Panc1 (cell line): ENCODE results near the gene CHPF2. TPM values are rescaled to one million over a fixed set of nuclear protein-coding genes. Genes with fewer than 3 reads are reported as not detected.

Experiments
- ATAC-seq: fragments of 200-7000 bp; cut with Tn5 transposase; 2 replicates; pipeline ENCODE4 v1.9.1; 2020; ENCODE audit warnings: mild to moderate bottlenecking, moderate library complexity
- BruUV-seq: library from RNA; stranded (reverse); fragments of 400-500 nt; replicated peaks from 2 replicates; lab custom pipeline; 2021; lab: Mats Ljungman, UMichigan
- CTCF ChIA-PET: fragments of 300-600 bp; sonication (Branson Sonifier 250); formaldehyde crosslinking; loops from one replicate; lab custom pipeline; 2022; ENCODE audit warnings: antibody characterized with exemption; lab: Charles Lee
- POLR2A ChIA-PET: fragments of 300-600 bp; sonication (Branson Sonifier 250); formaldehyde crosslinking; loops from one replicate; lab custom pipeline; 2022; ENCODE audit warnings: antibody characterized with exemption; lab: Charles Lee
- DNase-seq: peaks from one replicate; pipeline ENCODE4 v3.0.0-alpha.2; 2010; ENCODE audit warnings: low read depth, low spot score
- H3K27ac ChIP-seq: 2 replicates; pipeline ENCODE4 v1.5.1; 2011; ENCODE audit warnings: mild to moderate bottlenecking, low read length, inconsistent platforms
- H3K27me3 ChIP-seq: fragments of 200-500 bp; sonication (Bioruptor generic); 2 replicates; pipeline ENCODE4 v1.6.0; 2014; ENCODE audit warnings: low read length, inconsistent platforms; ENCODE audit not compliant: control insufficient read depth, insufficient read depth
- H3K36me3 ChIP-seq: fragments of 200-500 bp; sonication (Bioruptor generic); 2 replicates; pipeline ENCODE4 v1.5.1; 2014; ENCODE audit warnings: inconsistent platforms, mild to moderate bottlenecking, low read length, moderate library complexity; ENCODE audit not compliant: control insufficient read depth, insufficient read depth
- H3K4me1 ChIP-seq: 2 replicates; pipeline ENCODE4 v1.5.1; 2011; ENCODE audit warnings: inconsistent platforms, mild to moderate bottlenecking, low read length, moderate library complexity; ENCODE audit not compliant: control insufficient read depth, insufficient read depth
- H3K4me3 ChIP-seq, 2 experiments: 2 replicates each; pipeline ENCODE4 v1.5.1; 2011 to 2012; ENCODE audit warnings: low read depth in 2 of 2, low read length in 2 of 2, mild to moderate bottlenecking in 2 of 2, inconsistent platforms in 1 of 2, moderate library complexity in 1 of 2
- H3K9me3 ChIP-seq: fragments of 200-500 bp; sonication (Bioruptor generic); 2 replicates; pipeline ENCODE4 v1.5.1; 2014; ENCODE audit warnings: low read depth, mild to moderate bottlenecking, inconsistent platforms, low read length, moderate library complexity; ENCODE audit not compliant: control insufficient read depth, insufficient read depth
- POLR2AphosphoS5 ChIP-seq: IDR thresholded peaks from 2 replicates; pipeline ENCODE4 v1.6.1; 2012; ENCODE audit warnings: mild to moderate bottlenecking, low read depth, low read length, moderate library complexity
- REST ChIP-seq, 2 experiments: IDR thresholded peaks; 2 replicates each; pipeline ENCODE4 v1.6.1; 2011 to 2012; ENCODE audit warnings: low read depth in 2 of 2, control low read depth in 1 of 2, low read length in 1 of 2, mild to moderate bottlenecking in 1 of 2, moderate library complexity in 1 of 2; ENCODE audit not compliant: insufficient read depth in 1 of 2
- SIN3A ChIP-seq: IDR thresholded peaks from 2 replicates; pipeline ENCODE4 v1.6.1; 2012; ENCODE audit warnings: low read depth, mild to moderate bottlenecking, low read length, moderate library complexity, borderline replicate concordance; ENCODE audit not compliant: insufficient read depth
- TCF7L2 ChIP-seq: IDR thresholded peaks from 2 replicates; pipeline ENCODE4 v1.6.1; 2011; ENCODE audit warnings: mild to moderate bottlenecking, low read depth, low read length, inconsistent platforms
- in situ Hi-C: cut with HindIII; loops from 2 replicates; pipeline ENCODE4 v1.10.0; 2016; ENCODE audit warnings: low sequenced_read_pairs, low pct_unique_long_range_greater_than_20kb
- intact Hi-C: fragments of 100-400 bp; cut with micrococcal nuclease; formaldehyde crosslinking; loops from one replicate; pipeline ENCODE4 v1.10.0; 2022; ENCODE audit not compliant: unreplicated experiment
- total RNA-seq: library from RNA; stranded (reverse); gene quantifications from one replicate; pipeline ENCODE4 v1.2.1, GENCODE V29; 2021; ENCODE audit not compliant: unreplicated experiment
- TF ChIP-seq, protein P1 (sequence below): fragments of 450-650 bp; IDR thresholded peaks from 2 replicates; pipeline ENCODE4 v1.5.1; 2017; ENCODE audit warnings: mild to moderate bottlenecking

CHPF2 gene
- total RNA-seq, 1 experiment from 2014 or later: 44.9 TPM

DNA sequence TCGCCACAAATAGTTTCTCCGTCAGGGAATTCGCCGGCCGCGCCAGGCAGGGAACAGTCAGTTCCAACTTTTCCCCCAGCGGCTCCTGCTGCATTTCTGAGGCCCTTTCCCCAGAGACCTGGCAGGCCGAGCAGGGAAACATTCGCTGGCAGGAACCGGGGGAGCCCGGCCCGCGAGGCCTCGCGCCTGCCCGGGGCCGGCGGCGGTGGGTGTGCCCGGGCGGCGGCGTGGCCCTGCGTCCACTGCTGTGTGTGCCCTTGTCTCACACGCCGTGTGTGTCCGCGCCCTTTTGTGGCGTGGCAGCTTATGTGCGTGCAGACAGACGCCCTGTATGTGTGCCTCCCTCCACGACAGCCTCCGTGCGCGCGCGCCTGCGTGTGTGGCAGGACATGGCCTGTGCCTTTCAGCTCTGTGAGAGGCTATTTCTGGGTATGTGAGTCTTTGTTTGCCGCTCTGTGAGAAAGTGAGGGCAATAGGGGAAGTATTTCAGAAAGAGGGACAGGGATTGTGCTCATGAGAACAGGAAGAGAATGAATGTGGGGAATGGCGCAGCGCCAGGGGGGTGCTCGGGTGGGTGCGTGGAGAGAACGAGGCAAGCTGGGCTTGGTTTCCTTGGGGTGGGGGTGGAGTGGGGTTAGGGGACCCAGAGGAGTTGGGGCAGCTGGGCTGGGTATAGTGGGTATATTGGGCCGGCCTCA is 16.9 kb downstream of the CHPF2 start:
- in situ Hi-C loops: no loop called here
- Histone ChIP-seq H3K4me1 (peaks cover 51% of the 10 kb centered on the region), H3K27ac (peak overlapping the region; percentile 74), H3K27me3 (no peaks in the 10 kb centered on the region), H3K9me3 (no peaks in the 10 kb centered on the region), H3K36me3 (no peaks in the 10 kb centered on the region), H3K4me3 (peak overlapping the region; percentile 53 to 75)
- BruUV-seq: no TSS peak
- intact Hi-C loops: no loop called here
- DNase-seq (no peak), ATAC-seq (peak; percentile 43)
- POLR2A ChIA-PET: no interaction called here
- TF ChIP-seq SIN3A: no peak
- TF ChIP-seq TCF7L2: no peak
- no peak for TF ChIP-seq REST (IDR thresholded peaks at IDR 0.05; ENCODE audit: insufficient read depth in 1 of 2, low read depth in 2 of 2, low read length in 1 of 2)
- no peak for TF ChIP-seq POLR2AphosphoS5
- TF ChIP-seq, protein P1, sequence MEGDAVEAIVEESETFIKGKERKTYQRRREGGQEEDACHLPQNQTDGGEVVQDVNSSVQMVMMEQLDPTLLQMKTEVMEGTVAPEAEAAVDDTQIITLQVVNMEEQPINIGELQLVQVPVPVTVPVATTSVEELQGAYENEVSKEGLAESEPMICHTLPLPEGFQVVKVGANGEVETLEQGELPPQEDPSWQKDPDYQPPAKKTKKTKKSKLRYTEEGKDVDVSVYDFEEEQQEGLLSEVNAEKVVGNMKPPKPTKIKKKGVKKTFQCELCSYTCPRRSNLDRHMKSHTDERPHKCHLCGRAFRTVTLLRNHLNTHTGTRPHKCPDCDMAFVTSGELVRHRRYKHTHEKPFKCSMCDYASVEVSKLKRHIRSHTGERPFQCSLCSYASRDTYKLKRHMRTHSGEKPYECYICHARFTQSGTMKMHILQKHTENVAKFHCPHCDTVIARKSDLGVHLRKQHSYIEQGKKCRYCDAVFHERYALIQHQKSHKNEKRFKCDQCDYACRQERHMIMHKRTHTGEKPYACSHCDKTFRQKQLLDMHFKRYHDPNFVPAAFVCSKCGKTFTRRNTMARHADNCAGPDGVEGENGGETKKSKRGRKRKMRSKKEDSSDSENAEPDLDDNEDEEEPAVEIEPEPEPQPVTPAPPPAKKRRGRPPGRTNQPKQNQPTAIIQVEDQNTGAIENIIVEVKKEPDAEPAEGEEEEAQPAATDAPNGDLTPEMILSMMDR: no peak
- CTCF ChIA-PET: no interaction called here

GRCh38 chr7:151249732-151250072 is 17.4 kb downstream of the CHPF2 start:
- ATAC-seq (peak; percentile 32; the same call in 1 of the 2 replicates), DNase-seq (no peak)
- intact Hi-C loops: loop anchor here (5.0 kb wide), 1 partner anchor 53 kb away; no protein-coding TSS in a partner anchor
- no TSS peak for BruUV-seq
- Histone ChIP-seq H3K36me3 (no peaks in the 10 kb centered on the region), H3K27ac (0 out of 2 replicates have a peak overlapping the region, but pooled peaks have one; percentile 74), H3K27me3 (no peaks in the 10 kb centered on the region), H3K4me1 (peaks cover 51% of the 10 kb centered on the region), H3K4me3 (peak overlapping the region in 1 of 2 experiments; percentile 75; a peak in 2 of 4 replicates), H3K9me3 (no peaks in the 10 kb centered on the region)
- no peak for TF ChIP-seq SIN3A
- TF ChIP-seq, protein P1: no peak
- no peak for TF ChIP-seq POLR2AphosphoS5
- no peak for TF ChIP-seq REST (IDR thresholded peaks at IDR 0.05; ENCODE audit: insufficient read depth in 1 of 2, low read depth in 2 of 2, low read length in 1 of 2)
- TF ChIP-seq TCF7L2: no peak
- in situ Hi-C loops: no loop called here
- CTCF ChIA-PET: no interaction called here
- POLR2A ChIA-PET: no interaction called here
